Activated T-cell treated with anti-CD3 and anti-CD28 coated beads, Interleukin-2, amount 50 U/mL, for 72 hours (primary cell): ENCODE data around the gene ZNF408. TPM values are rescaled to one million over a fixed set of nuclear protein-coding genes. Genes with fewer than 3 reads are reported as not detected.

ENCODE experiments used
- total RNA-seq, 2 donors: library from RNA; stranded (reverse); gene quantifications; one replicate each; pipeline ENCODE4 v1.2.3, GENCODE V29; 2022

Gene ZNF408
- total RNA-seq, 2 donors from 2014 or later: 17.8 to 18.2 TPM

Other genes with a start within 250 kb of the ZNF408 start
- 10 to 100 TPM; 32.2 to 35.2 TPM for gene AMBRA1, start 107.0 kb upstream of the ZNF408 start, total RNA-seq
- 1 to 10 TPM; 4.2 to 7.3 TPM for gene HARBI1, start 83.8 kb upstream of the ZNF408 start, total RNA-seq
- gene ATG13, start 83.5 kb upstream of the ZNF408 start, total RNA-seq: 10 to 100 TPM; 75.6 to 77.7 TPM
- gene ARHGAP1, start 412 bp upstream of the ZNF408 start, total RNA-seq: 10 to 100 TPM; 41.6 to 43.5 TPM
- gene F2, start 18.2 kb downstream of the ZNF408 start, total RNA-seq: not detected
- 100 to 1,000 TPM; 148 to 165 TPM for gene CKAP5, start 145.2 kb downstream of the ZNF408 start, total RNA-seq
- gene LRP4, start 217.5 kb downstream of the ZNF408 start, total RNA-seq: under 1 TPM in 1 of 2 donors, not detected in 1; 0.09 TPM
- 10 to 100 TPM; 20.4 to 21.2 TPM for gene CSTPP1, start 235.7 kb downstream of the ZNF408 start, total RNA-seq